Testis (tissue), 2 donors: ENCODE data around the gene OCA2.

Source experiments
- POLR2A ChIP-seq: fragments of 450-650 bp; IDR thresholded peaks from one replicate; pipeline ENCODE4 v1.6.1; 2017; ENCODE audit warnings: antibody characterized with exemption, mild to moderate bottlenecking, moderate library complexity
- TF ChIP-seq, protein P1 (sequence below), 3 experiments: fragments of 450-650 bp in 2 of 3; fragments of 200-600 bp in 1 of 3; sonication (generic) in 1 of 3; IDR thresholded peaks; one replicate each; pipeline ENCODE4 v1.5.1; 2016 to 2019; ENCODE audit warnings: antibody characterized with exemption in 3 of 3, mild to moderate bottlenecking in 2 of 3, moderate library complexity in 1 of 3

DNA sequence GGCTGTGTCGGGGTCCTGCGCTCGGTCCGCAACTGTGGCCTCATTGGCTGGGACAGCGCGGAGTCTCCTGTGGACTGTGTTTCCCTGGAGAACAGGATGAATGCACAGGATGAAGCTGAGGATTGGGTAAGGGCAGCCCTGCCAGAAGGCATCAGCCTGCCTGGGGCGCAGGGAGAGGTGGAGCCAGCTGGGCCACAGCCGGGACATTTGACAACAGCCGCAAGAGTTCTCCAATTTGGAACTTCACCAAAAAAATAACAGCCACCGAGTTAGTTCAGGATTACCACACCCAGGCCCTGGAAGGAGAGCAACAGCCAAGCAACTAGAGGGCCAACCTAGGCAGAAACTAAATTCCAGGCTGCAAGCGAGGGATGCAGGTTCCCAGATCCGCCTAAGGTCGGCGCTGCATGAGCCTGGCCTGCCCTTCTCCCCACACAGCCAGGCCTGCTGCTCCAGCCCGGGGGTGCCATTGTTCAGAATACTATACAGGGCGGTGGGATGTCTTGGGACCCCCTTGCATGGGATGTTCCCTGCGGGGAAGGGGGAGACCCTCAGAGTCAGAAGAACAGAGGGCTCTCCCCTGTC, 229.3 kb downstream of the OCA2 start:
- TF ChIP-seq, protein P1, sequence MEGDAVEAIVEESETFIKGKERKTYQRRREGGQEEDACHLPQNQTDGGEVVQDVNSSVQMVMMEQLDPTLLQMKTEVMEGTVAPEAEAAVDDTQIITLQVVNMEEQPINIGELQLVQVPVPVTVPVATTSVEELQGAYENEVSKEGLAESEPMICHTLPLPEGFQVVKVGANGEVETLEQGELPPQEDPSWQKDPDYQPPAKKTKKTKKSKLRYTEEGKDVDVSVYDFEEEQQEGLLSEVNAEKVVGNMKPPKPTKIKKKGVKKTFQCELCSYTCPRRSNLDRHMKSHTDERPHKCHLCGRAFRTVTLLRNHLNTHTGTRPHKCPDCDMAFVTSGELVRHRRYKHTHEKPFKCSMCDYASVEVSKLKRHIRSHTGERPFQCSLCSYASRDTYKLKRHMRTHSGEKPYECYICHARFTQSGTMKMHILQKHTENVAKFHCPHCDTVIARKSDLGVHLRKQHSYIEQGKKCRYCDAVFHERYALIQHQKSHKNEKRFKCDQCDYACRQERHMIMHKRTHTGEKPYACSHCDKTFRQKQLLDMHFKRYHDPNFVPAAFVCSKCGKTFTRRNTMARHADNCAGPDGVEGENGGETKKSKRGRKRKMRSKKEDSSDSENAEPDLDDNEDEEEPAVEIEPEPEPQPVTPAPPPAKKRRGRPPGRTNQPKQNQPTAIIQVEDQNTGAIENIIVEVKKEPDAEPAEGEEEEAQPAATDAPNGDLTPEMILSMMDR (IDR thresholded peaks at IDR 0.05) = no peak
- no peak for TF ChIP-seq POLR2A
